ENCODE results near the gene TCP10L. TPM values are rescaled to one million over a fixed set of nuclear protein-coding genes. Genes with fewer than 3 reads are reported as not detected.

The TCP10L gene
- total and polyA plus RNA-seq, 2 of the 4 experiments (the other 2 are of a cell fraction) = 0.09 TPM; not detected in 1

GRCh38 chr21:32576011-32576410, 9.3 kb downstream of the TCP10L start:
- BruUV-seq (replicated peaks) = no TSS peak

More at GRCh38 chr21:32576011-32576410, 9.3 kb downstream of the TCP10L start:
- H2AK9ac ChIP-seq (replicated peaks; ENCODE audit: low read depth, low read length, poor library complexity) = no peak overlapping the region
- H4K5ac ChIP-seq (ENCODE audit: low read depth, low read length) = no peak overlapping the region
- dilution Hi-C loops (cut with HindIII; ENCODE audit: low sequenced_read_pairs, unreplicated experiment) = no loop called here
- peaks cover 39% of the 10 kb centered on the region for H3K27me3 ChIP-seq (ENCODE audit: control insufficient read depth, insufficient read depth, low read length)
- no peaks in the 10 kb centered on the region for H3K4me1 ChIP-seq (ENCODE audit: control insufficient read depth, insufficient read depth, low read length)
- H3K27ac ChIP-seq (ENCODE audit: insufficient read depth, low read length) = no peak overlapping the region
- no peak overlapping the region for H2BK120ac ChIP-seq (ENCODE audit: low read depth, low read length)
- 96% methylated on average over 8 of the region's 11 CpGs; no CpG with 5 or more reads in 1 of the 2 experiments for WGBS, 2 experiments (ENCODE audit: extremely low coverage in 2 of 2, insufficient read length in 1 of 2)
- H3K79me1 ChIP-seq (ENCODE audit: low read depth in 1 of 2, low read length in 2 of 2) = no peaks in the 10 kb centered on the region
- no peak overlapping the region for H3K9ac ChIP-seq (ENCODE audit: low read depth, low read length)
- H3K9me1 ChIP-seq (ENCODE audit: insufficient read depth, low read length) = no peaks in the 10 kb centered on the region
- H4K91ac ChIP-seq (ENCODE audit: insufficient read depth, low read depth, low read length) = no peak overlapping the region
- ATAC-seq (ENCODE audit: low read depth) = no peak
- H3K23ac ChIP-seq (ENCODE audit: low read depth, low read length) = no peak overlapping the region
- TF ChIP-seq ELK1 (IDR thresholded peaks at IDR 0.05; ENCODE audit: borderline replicate concordance, low read depth, low read length) (no peak), FOS (IDR thresholded peaks at IDR 0.05; ENCODE audit: low read depth, low read length) (no peak), MAFK (IDR thresholded peaks at IDR 0.05; ENCODE audit: low read depth, low read length) (no peak), RAD21 (IDR thresholded peaks at IDR 0.05; ENCODE audit: low read length) (no peak), MAZ (IDR thresholded peaks at IDR 0.05; ENCODE audit: borderline replicate concordance, low read depth, low read length) (no peak), POLR2A (IDR thresholded peaks at IDR 0.05; ENCODE audit: low read depth, low read length) (no peak), CTCF (conservative IDR thresholded peaks at IDR 0.05; ENCODE audit: low read depth, low read length) (no peak), RCOR1 (IDR thresholded peaks at IDR 0.05; ENCODE audit: insufficient replicate concordance, low read length) (no peak), USF2 (IDR thresholded peaks at IDR 0.05; ENCODE audit: low read depth, low read length) (no peak), RFX5 (IDR thresholded peaks at IDR 0.05; ENCODE audit: low read depth, low read length) (no peak), CEBPB (IDR thresholded peaks at IDR 0.05; ENCODE audit: low read depth, low read length) (no peak), SMC3 (IDR thresholded peaks at IDR 0.05; ENCODE audit: low read depth, low read length) (no peak), NFE2L2 (IDR thresholded peaks at IDR 0.05; ENCODE audit: low read depth, low read length) (no peak), BHLHE40 (IDR thresholded peaks at IDR 0.05; ENCODE audit: low read depth, low read length) (no peak), CHD1 (IDR thresholded peaks at IDR 0.05; ENCODE audit: low read depth, low read length) (no peak)
- H2BK5ac ChIP-seq (ENCODE audit: low read depth, low read length, poor library complexity, severe bottlenecking) = no peak overlapping the region
- intact Hi-C loops (cut with micrococcal nuclease) = no loop called here
- H2AK5ac ChIP-seq (ENCODE audit: low read depth, low read length) = no peak overlapping the region
- H3K56ac ChIP-seq (ENCODE audit: extremely low read depth, insufficient read depth, low read length) = no peak overlapping the region
- H3K18ac ChIP-seq (ENCODE audit: low read depth, low read length) = no peak overlapping the region
- no peaks in the 10 kb centered on the region for H3K9me3 ChIP-seq (ENCODE audit: control insufficient read depth, insufficient read depth, low read length)
- ChIA-PET POLR2A (ENCODE audit: unreplicated experiment) (no interaction called here), CTCF (interaction anchor here (1.0 kb wide), 1 partner anchor 25 kb away, joined by 4 read pairs; no protein-coding TSS in a partner anchor)
- no peak overlapping the region for H4K8ac ChIP-seq (ENCODE audit: low read depth in 2 of 2, low read length in 2 of 2)
- no peak overlapping the region for H2BK20ac ChIP-seq (ENCODE audit: low read depth, low read length)
- H2AFZ ChIP-seq (replicated peaks; ENCODE audit: low read length, poor library complexity) = no peak overlapping the region
- no peak overlapping the region for H3K4me2 ChIP-seq (ENCODE audit: low read depth, low read length)
- H3K4ac ChIP-seq (ENCODE audit: low read depth, low read length) = no peak overlapping the region
- no peaks in the 10 kb centered on the region for H4K20me1 ChIP-seq (ENCODE audit: insufficient read depth, low read length)
- H2BK15ac ChIP-seq (ENCODE audit: low read depth, low read length) = no peak overlapping the region
- DNase-seq = no peak
- in situ Hi-C loops (cut with MboI; ENCODE audit: low sequenced_read_pairs) = no loop called here
- no peak overlapping the region for H3K4me3 ChIP-seq (ENCODE audit: insufficient read depth, low read depth, low read length)
- no peak overlapping the region for H3K14ac ChIP-seq (replicated peaks; ENCODE audit: low read depth, low read length)
- no peaks in the 10 kb centered on the region for H3K36me3 ChIP-seq (ENCODE audit: control insufficient read depth, insufficient read depth, low read length)

All from IMR-90 (cell line).